Mesodermal cell (in vitro differentiated cells): Measurements from ENCODE around the gene RND1.

Experiments used
- H3K27ac ChIP-seq: 2 replicates; pipeline ENCODE4 v1.7.0; 2013; ENCODE audit warnings: mild to moderate bottlenecking, low read depth, low read length, moderate library complexity; ENCODE audit not compliant: severe bottlenecking
- H3K36me3 ChIP-seq: 2 replicates; pipeline ENCODE4 v1.7.1; 2013; ENCODE audit warnings: mild to moderate bottlenecking, low read length, moderate library complexity; ENCODE audit not compliant: control insufficient read depth, insufficient read depth
- H3K4me1 ChIP-seq: one replicate; pipeline ENCODE4 v1.7.1; 2013; ENCODE audit warnings: mild to moderate bottlenecking, low read length; ENCODE audit not compliant: insufficient read depth, control insufficient read depth, poor library complexity, severe bottlenecking
- H3K4me3 ChIP-seq: 2 replicates; pipeline ENCODE4 v1.7.0; 2013; ENCODE audit warnings: low read length, control low read depth, mild to moderate bottlenecking; ENCODE audit not compliant: insufficient read depth, poor library complexity, severe bottlenecking; ENCODE audit errors: extremely low read depth
- H3K9me3 ChIP-seq: 2 replicates; pipeline ENCODE4 v1.7.1; 2013; ENCODE audit warnings: mild to moderate bottlenecking, low read length, moderate library complexity; ENCODE audit not compliant: control insufficient read depth
- WGBS, 2 experiments: methylation state at CpG; one replicate each; pipeline ENCODE4 v1.1.5; 2013; ENCODE audit warnings: missing lambda C conversion rate in 2 of 2; ENCODE audit not compliant: insufficient coverage in 2 of 2; 5-methylcytosine and 5-hydroxymethylcytosine counted together

The RND1 gene

GRCh38 chr12:48807981-48808380, 57.7 kb downstream of the RND1 start:
- Histone ChIP-seq H3K9me3 (no peaks in the 10 kb centered on the region), H3K27ac (no peak overlapping the region), H3K36me3 (no peaks in the 10 kb centered on the region), H3K4me3 (no peak overlapping the region), H3K4me1 (peaks cover 15% of the 10 kb centered on the region)
- WGBS, 2 experiments, result 74 to 92% methylated on average over 2 of the region's 3 CpGs
